ENCODE data around the gene MRFAP1.
"Not testable (repeated sequence)": the region's sequence is repeated elsewhere in the genome, so short reads cannot be mapped to it uniquely, and the experiment has no call there.

Gene MRFAP1

DNA sequence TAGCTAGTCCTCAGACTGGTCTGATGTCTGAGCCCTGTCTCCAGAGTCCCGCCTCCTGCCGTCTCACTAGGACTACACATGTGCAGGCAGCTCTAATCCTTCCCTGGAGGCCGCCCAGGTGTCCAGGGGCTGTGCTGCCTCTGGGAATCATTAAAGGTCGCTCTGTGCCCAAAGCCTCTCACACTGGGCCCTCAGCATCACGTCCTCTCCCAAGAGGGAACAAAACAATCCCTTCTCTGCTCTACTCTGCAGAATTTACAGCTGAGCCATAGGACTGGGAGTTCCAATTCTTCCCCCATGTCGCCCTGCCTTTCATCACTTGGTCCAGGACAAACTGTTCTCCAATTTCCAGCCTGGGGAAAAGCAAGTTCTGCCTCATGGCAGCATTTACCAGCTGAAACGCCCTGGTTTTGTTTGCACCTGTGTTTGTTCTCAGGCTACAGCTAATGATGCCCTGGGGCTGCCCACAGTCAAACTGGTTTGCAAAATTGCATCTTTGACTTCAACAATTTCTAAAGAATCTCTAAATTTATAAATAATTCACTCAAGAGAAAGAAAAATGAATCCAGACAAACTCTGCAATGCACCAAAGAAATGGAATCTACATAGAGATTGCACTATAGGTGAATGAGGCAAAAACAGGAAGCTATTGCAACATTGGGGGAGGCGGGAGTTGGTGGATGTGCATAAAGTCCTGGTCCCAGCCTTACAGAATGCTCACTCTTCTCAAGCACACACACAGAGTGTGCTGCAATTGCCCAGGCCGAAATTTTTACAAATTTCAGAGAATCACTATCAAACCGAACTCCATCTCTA lies 7.2 kb upstream of the MRFAP1 start:
- no peak for DNase-seq (ENCODE audit: low read depth, low spot score)

DNA sequence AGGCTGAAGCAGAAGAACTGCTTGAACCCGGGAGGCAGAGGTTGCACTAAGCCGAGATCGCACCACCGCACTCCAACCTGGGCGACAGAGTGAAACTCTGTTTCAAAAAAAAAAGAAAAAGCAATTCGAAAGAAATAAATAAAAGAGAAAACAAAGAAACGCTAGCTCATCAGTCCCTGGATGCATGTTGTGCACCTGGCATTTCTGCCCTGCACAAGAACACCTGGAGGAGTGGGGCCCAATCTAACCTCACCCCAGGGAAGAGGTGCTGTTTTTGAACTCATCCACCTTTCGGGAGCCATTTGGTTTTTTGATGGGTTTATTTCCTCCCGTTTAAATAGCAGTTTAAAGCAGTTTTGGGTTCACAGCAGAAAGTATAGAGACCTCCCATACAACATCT lies 5.7 kb upstream of the MRFAP1 start:
- no peak for DNase-seq (ENCODE audit: low read depth, low spot score)

DNA sequence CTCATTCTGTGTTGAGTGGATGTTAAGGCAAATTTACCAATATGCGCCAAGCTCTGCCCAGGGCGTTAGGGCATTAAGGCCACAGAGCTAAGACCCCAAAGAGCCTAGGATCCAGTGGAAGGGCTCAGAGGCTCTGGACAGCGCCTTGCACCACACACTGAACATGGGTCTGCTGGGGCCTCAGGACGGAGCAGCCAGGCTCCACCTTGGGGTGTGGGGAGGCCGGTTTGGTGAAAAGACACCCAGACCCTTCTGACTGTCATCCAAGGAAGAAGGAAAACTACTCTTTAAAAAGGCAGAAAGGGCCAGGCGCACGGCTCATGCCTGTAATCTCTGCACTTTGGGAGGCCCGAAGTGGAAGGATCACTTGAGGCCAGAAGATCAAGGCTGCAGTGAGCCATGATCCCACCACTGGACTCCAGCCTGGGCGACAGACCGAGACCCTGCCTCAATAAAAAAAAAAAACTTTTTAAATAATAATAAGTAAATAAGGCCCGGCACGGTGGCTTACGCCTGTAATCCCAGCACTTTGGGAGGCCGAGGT lies 1.3 kb upstream of the MRFAP1 start:
- no peak for DNase-seq (ENCODE audit: low read depth, low spot score)

DNA sequence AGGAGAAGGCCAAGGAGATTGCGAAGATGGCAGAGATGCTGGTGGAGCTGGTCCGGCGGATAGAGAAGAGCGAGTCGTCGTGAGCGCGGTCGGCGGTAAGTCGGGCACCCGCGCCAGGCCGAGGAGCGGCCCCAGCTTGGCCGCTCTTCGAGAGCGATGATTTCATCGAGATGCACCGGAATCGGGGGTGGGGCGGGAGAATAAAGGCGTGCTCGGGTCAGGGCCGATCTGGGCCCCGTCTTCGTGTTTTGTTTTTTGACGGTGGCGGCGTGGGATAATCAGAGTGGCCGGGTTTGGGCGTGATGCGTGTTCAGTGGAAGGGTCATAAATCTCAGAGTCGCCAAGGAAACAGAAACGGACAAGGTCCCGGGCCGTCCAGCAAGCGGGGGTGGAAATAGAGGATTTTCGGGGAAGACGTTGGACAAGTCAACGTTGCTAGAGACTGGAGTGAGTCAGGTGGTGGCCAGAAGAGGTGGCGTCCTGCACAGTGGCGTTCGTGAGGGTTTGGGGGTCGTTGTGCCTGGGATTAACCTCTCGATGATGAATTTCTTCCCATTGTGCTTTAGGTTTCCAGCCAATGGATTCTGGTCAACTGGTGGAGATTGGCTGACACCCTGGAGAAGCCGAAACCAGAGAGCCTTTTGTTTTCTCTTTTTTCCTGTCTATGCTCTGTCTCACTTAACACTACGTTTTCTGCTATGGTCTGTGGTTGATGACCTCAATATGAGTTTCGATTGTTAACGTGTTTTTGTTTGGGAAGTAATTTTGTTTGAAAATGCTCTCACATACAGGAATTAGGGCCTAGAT lies 882 bp downstream of the MRFAP1 start:
- no peak for DNase-seq (ENCODE audit: low read depth, low spot score)

DNA sequence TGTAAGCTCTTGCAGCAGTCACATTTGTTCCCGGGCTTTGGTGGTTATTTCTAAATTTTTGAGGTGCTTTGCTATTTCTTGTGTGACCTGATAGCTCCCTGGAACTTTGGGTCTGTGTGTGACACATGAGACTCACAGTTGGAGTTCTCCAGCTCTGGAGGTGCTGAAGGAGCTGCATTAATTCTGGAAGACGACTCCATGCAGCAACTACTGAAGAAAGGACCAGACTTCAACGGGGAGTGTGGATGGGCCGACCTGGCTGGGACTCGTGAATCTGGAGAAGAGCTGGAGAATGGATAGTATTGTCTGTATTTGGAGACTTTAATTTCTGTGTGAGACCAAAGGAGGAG lies 1.5 kb downstream of the MRFAP1 start:
- DNase-seq (ENCODE audit: low read depth, low spot score) = no peak

DNA sequence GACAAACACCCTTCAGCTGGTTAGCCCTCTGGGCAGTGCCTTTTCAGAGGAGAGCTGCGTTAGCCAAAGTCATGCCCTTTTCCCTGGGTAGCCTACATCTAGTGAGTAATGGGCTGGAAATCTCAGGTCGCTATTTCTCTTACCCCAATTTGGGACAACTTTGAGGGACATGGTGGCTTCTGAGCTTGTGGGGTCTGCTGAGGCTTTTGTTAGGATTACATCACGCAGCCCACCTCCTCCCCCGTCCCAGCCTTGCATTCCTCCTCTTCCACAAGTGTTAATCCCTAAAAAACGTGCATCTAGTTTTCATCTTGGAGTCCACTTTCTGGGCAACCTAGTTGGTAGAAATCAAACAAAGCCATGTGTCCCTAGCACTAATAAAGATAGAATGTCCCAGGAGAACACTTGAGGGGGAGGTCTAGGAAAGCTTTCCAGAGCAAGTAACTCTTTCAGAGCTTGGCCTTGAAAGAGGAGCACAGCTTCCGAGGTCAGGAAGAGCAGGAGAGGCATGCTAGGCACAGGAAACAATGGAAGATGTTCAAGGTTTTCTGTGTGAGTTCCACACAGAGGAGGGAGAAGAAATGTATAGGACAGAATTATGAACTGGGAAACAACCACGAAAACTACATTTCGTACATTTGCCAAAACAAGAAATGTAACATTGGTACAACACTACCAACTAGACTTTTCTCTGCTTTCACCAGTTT lies 2.8 kb downstream of the MRFAP1 start:
- no peak for DNase-seq (ENCODE audit: low read depth, low spot score)

DNA sequence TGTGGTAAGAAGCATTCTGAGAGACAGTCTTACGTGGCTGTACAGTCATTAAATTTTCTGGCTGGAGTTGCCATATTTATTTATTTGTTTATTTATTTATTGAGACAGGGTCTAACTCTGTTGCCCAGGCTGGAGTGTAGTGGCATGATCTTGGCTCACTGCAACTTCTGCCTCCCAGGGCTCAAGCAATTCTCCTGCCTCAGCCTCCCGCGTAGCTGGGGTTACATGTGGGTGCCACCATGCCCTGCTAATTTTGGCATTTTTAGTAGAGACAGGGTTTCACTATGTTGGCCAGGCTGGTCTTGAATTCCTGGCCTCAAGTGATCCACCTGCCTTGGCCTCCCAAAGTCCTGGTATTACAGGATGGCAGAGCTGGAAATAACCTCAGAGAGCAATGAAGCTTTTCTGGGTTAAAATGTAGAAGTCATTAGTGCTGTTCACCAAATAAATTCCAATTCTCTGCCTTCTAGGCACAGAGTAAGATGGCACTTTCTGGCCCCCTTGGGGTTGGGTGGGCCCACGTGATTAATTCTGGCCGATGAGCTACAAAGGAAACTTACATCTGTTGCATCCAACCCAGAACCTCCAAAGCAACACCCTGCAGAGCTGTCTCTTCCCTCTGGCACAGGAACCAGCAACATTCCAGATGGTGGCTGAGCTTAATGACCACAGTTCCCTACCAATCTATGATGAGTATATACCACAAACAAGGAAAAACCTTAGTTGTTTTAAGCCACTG lies 4.5 kb downstream of the MRFAP1 start:
- no peak for DNase-seq (ENCODE audit: low read depth, low spot score)

DNA sequence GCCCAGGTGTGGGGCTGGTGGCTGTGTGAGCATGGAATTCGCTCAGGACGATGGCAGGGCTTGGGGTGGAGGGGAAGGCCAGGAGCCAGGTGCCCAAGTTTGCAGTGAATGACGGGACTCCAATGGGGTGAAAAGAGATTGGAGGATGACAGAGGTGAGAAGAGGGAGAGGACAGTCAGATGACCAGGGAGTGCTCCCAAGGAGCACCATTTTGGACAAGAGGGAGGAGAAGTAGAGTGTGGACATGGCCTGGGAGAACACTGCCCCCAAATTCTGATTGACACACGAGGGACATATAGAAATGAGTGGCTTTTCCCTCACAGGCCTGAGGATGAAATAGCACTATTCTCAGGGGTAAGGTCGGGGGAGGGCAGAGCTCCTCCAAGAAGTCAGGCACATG lies 6.7 kb downstream of the MRFAP1 start:
- DNase-seq (ENCODE audit: low read depth, low spot score) = no peak

DNA sequence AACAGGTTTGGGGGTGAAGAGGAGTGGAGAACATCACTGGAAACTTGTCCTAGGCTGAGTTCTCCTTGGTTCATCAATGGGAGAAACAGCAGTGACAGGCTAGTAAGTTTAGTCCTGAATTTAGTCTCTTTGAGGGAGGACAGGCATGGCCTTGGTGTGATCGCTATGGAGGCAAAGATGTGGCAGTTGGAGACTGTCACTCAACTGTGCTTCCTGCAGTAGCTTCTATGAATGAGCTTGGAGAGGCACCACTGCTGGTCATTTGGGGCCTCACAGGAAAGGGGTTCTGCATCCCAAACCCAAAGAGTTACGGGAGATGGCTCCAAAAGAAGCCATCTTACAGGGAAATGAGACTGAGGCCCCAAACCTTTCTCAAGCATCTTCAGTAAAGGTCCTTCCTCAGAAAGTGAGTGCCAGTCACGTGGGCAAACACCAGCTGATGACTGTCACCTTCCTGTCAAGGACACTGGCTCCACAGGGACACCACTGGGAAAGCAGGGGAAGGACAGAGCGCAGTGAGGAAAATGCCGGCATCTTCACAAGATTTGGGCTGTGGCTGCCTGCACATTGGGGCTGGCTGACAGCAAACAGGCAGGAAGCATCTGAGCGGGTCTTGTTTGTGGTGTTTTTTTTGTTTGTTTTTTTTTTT lies 7.2 kb downstream of the MRFAP1 start:
- no peak for DNase-seq (ENCODE audit: low read depth, low spot score)

DNA sequence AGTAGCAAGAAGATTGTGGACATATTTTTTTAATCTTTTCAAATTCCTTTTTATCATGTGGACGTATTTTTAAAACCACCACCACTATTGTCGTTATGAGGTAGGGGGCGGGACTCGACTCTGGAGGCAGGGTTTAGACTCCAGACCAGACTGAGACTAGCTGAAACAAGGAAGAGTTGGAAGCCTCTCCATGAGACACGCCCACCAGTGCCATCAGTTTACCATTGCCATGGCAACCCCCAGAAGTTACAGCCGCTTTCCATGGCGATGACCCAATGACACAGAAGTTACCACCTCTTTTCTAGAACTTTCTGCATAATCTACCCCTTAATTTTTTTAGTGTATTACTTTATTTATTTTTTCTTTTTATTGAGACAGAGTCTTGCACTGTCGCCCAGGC lies 8.7 kb downstream of the MRFAP1 start:
- DNase-seq (ENCODE audit: low read depth, low spot score) = no peak

DNA sequence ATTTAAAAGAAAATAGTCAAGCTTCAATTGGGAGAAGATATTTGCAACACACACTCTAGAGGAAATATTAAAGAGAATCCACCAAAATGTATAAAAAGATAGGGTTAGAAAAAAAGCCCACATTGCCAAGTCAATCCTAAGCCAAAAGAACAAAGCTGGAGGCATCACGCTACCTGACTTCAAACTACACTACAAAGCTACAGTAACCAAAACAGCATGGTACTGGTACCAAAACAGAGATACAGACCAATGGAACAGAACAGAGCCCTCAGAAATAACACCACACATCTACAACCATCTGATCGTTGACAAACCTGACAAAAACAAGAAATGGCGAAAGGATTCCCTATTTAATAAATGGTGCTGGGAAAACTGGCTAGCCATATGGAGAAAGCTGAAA lies 13.7 kb downstream of the MRFAP1 start:
- DNase-seq (ENCODE audit: low read depth, low spot score) = not testable (repeated sequence)

DNA sequence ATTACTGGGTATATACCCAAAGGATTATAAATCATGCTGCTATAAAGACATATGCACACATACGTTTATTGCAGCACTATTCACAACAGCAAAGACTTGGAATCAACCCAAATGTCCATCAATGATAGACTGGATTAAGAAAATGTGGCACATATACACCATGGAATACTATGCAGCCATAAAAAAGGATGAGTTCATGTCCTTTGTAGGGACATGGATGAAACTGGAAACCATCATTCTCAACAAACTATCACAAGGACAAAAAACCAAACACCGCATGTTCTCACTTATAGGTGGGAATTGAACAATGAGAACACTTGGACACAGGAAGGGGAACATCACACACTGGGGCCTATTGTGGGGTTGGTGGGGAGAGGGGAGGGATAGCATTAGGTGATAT lies 14.8 kb downstream of the MRFAP1 start:
- DNase-seq (ENCODE audit: low read depth, low spot score) = not testable (repeated sequence)

DNA sequence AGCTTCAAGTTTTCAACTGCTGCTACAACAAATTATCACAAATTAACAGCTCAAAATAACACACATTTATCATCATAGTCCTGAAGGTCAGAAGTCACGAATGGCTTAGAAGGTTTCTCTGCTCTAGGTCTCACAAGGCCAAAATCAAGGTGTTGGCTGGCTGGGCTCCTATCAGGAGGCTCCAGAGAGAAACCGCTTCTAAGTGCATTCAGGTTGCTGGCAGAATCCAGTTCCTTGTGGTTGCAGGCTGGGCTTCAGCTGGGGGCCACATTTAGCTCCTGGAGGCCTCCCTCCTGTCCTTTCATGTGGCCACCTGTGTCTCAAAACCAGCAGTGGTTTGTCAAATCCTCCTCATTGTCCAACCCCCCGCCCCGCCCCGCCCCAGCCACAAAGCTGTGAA lies 15.4 kb downstream of the MRFAP1 start:
- DNase-seq (ENCODE audit: low read depth, low spot score) = no peak

DNA sequence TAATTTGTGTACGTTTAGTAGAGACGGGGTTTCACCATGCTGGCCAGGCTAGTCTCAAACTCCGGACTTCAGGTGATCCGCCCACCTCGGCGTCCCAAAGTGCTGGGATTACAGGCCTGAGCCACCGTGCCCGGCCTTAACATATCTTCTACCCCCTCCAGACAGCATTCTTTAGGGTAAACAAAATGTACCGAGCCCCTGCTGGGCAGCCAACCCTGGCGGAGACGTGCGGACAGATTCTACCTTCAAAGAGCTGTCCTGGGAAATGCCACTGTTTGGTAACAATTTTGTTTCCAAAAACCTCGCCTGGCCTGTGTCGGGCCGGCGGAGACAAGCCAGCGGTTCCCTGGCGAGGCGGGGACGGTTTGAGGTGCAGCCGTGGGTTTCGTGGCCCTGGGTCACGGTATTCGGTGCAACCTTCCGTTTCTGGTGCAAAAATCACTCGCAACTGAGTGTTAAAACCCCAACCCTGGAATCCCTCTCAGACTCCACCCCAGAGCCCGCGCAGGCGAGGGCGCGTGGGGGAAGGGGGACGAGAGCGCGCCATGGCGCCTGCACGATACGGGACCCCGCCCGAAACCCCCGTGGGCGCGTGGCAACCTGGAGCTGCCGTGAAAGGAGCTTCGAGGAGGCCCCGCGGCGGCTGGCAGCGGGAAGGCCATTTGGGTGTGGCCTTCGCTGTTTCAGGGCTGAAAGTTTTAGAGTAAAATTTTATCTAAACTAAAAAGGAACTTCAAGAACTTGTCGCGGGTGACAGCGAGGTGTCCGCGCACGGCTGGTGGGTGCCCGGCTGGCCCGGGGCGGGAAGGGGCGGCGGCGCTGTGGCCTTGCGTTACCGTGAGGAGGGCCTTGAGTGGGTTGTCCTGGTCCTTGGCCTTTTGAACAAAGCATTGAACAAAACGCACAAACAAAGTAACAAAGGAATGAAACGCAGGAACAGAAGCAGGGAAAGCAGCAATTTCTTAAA lies 17.0 kb downstream of the MRFAP1 start:
- DNase-seq (ENCODE audit: low read depth, low spot score) = no peak

DNA sequence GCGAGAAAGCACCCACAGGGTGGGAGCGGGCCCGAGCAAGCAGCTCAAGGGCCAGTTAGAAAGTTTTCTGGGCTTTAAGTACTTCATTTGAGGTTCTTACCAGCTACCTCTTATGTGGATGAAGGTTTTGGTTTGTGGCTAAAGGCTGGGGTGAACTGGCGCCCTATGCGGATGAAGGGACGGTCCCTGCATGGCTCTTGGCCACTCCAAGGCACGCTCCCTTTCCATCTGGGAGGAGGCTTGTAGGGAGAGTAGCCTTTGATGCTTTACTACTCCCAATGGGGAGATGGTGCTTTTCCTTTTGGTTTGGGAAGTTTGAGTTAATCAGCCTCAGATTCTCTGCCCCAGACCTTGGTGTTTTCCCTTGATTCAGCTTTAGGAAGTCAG lies 17.7 kb downstream of the MRFAP1 start:
- DNase-seq (ENCODE audit: low read depth, low spot score) = no peak

DNA sequence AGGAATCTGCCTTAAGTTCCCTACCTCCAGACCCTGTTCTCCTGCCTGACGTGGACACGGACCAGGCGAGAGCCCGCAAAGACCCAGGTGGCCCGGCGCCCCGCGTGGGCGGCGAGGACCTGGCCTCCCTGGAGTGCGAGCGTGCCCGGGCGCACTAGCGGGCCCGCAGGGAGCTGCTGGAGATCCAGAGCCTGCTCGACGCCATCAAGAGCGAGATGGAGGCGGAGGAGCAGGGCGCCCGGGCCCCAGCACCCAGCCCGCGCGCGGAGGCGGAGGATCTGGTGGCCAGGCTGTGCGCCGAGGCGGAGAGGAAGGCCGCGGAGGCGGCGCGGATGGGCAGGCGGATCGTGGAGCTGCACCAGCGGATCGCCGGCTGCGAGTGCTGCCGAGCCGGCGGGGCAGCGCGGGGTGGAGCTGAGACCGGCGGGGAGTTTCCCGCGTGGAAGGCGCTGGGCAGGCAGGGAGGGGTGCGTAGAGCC lies 18.2 kb downstream of the MRFAP1 start:
- no peak for DNase-seq (ENCODE audit: low read depth, low spot score)

DNA sequence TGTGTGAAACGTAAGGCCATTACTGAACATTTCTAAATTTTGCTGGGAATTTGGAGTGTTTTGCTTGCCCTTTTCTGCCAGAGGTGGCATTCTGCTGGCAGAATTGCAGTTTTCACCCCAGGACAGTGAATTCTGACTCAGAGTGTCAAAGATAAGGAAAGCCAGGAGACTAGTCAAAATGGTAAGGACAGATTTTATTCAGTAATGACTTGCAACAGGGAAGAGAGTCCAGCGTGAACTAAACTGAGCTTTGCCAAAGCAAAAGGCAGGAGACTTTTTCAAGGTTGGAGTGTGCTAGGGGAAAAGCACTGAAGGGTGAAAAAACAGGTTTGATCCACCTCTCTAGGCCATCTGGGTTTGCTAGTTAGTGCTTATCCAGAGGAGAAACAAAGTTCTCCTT lies 19.4 kb downstream of the MRFAP1 start:
- DNase-seq (ENCODE audit: low read depth, low spot score) = no peak

DNA sequence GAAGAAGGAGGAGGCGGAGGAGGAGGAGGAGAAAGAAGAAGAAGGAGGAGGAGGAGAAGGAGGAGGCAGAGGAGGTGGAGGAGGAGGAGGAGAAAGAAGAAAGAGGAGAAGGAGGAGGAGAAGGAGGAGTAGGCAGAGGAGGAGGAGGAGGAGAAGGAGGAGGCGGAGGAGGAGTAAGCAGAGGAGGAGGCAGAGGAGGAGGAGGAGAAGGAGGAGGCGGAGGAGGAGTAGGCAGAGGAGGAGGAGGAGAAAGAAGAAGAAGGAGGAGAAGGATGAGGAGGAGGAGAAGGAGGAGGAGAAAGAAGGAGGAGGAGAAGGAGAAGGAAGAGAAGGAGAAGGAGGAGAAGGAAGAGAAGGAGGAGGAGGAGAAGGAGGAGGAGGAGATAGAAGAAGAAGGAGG lies 19.9 kb downstream of the MRFAP1 start:
- no peak for DNase-seq (ENCODE audit: low read depth, low spot score)

DNA sequence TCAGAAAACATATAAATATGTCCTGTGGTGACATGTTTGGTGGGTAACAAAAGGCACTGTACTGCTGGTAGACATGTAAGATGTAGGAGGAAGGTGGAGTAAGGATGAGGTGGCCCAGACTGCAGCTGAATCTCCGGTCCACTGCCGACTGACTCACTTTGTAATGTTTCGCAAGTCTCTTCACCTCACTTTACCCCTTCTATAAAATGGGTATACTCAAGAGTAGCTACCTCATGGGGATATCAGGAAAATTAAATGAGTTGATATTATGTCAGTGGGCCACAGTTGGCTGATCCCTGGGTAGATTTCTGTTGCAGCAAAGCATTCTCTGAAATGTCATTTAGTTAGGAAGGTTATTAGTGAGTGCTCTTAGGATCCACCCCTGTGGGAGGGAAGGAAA lies 22.1 kb downstream of the MRFAP1 start:
- DNase-seq (ENCODE audit: low read depth, low spot score) = no peak

Measured in brain pericyte (primary cell).